HS-27A (cell line): ENCODE measurements around the gene TMEM117.
"Not testable (repeated sequence)": the region's sequence is repeated elsewhere in the genome, so short reads cannot be mapped to it uniquely, and the experiment has no call there.

Experiments used
- DNase-seq: peaks from one replicate; pipeline ENCODE4 v3.0.0-alpha.2; 2012; ENCODE audit warnings: low read depth, missing footprints

TMEM117 gene

DNA sequence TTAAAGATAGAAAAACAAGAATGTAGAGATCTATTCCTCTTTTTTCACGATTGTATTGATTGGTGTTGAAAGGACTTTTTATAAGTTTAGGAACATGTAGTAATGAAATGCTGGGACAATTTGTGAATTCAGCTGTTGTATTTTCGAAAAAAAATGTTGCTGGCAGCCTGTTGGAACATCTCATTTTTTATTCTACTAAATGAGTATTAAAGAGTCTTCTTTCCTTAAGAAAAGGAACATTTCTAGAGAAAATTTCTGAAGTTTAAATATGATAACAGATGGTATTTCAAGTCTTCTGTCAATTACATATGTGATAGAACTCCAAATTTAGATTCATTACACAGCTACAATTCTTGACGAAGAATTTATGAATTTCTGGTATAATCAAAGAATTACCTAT, 189.6 kb downstream of the TMEM117 start:
- no peak for DNase-seq

DNA sequence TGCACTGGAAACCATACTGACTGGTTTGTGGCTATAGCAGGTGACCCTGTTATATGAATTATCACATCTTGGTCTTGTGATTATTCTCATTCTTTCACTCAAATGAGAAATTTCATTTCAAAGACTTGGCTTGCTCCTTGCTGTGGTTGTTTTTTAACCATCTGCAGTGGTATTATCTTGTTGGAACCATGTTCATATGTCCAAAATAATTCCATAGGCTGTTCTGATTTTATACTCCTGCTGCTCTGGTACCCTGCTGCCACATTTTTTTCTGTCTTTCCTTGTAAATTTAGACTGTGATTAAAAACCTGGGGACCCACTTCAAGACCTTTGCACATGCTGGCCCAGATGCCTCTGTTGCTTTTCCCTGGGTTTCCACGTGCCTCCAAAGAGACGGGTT, 190.2 kb downstream of the TMEM117 start:
- DNase-seq = no peak

DNA sequence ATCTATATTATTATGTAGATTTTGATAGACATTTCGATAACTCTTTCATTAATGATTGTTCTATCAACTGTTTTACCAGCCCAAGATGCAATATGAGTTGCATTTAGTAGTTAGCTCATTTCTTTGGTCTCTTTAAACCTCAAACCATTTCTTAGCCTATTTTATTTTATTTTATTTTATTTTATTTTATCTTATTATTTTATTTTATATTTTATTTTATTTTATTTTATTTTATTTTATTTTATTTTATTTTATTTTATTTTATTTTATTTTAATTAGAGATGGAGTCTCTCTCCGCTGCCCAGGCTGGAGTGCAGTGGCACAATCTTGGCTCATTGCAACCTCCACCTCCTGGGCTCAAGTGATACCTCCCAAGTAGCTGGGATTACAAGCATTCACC, 191.0 kb downstream of the TMEM117 start:
- not testable (repeated sequence) for DNase-seq

DNA sequence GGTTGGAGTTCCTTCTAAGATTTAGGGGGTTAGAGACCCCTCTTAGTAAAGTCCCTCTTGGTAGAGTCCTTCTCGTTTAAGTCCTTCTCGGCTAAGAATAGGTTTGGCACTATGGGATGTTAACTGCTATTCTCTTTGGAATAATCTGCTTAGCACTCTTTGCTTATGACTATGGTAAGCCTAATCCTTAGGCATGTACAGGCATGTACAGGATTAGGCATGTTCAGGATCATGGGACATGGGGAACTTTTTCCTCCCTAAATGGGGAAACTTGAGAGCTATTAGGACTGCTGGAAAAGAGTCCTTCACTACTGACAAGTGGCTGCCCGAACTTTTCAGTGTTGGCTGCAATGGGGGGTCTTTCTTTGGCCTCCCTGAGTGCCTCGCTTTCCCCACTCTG, 193.3 kb downstream of the TMEM117 start:
- DNase-seq = no peak

DNA sequence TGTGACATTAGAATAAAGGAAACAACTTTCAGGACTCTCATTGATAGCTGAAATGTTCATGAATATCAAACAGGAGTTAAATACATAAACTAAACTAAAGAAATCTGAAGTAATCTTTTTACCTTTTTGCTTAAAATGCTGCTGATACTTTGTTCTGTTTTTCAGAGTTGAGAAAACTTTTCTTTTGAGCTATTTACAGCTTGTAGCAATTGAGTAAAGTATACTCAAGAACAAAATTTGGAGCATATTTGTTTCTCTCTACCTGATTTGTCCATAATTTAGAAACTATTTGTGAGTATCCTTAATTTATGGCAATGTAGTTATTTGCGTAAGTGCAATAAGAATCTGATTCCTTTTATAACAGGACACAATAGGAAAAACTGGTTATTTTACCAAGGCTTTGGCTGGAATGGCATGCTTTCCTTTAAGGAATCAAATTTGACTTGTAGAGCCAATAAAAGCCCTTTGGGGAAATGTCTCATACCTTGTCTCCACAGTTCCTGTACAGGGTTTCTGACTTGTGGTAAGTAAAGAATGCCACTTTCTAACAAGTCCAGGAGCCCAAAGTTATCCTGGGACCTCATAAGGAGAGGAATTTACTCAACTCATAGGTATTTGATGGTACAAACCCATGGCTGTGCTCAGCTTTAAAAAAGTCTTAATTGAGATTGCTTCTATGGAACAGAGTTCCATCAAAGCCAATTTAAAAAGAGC, 195.7 kb downstream of the TMEM117 start:
- DNase-seq = no peak

DNA sequence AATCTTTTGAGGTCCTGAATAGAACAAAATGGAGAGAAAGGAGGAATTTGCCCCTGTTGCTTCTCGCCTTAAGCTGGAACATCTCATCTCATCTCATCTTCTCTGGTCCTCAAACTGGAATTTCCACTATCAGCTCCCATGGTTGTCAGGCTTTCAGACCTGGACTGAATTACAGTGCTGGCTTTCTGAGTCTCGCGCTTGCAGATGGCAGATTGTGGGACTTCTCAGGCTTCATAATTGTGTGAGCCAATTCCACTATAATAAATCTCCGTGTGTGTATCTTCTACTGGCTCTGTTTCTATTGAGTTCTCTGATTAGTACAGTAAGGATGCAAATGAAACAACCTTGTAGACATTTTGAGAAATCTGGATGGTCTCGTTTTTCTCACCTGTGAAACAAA, 199.0 kb downstream of the TMEM117 start:
- DNase-seq = no peak

DNA sequence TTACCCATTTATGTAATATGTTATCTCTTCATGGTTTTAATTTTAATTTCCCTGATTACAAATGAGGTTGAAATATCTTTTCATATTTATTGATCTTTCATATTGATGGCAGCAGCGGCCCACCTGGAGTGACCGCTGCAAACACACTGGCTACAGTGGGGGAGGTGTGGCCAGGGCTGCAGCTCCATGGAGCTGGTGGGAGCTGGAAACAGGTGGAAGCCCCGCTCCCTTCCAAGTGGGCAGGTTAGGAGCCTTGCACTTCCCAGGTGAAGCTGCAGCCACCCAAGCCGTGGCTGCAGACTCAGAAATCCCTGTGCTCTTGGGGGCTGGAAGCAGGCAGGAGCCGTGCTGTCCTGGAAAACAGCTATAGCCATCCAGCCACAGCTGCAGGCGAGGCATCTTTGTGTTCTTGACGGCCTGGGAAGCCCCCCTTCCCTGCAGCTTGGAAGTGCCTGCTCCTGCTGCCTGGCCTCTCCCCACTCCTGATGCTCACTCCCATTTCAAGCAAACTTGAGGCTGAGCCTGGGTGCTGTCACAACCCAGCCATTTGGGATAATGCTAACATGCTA, 201.1 kb downstream of the TMEM117 start:
- DNase-seq = no peak

DNA sequence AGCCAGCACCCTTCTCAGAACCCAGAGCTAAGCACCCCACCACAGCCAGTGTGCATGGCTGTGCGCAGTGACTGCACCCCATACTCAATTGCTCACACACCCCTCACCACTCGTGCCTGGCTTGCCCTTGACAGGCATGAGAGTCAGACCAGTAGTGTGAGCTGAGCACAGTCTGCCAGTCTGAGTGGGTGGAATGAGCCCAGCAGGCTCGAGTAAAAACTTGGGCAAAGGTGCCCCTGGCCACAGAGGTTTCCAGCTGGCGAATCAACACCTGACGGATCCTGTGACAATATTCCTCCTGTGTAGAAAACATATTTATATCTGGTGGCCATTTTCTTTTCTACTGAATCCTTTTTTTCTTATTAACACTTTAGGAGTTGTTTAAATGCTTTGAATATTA, 202.5 kb downstream of the TMEM117 start:
- DNase-seq = no peak

DNA sequence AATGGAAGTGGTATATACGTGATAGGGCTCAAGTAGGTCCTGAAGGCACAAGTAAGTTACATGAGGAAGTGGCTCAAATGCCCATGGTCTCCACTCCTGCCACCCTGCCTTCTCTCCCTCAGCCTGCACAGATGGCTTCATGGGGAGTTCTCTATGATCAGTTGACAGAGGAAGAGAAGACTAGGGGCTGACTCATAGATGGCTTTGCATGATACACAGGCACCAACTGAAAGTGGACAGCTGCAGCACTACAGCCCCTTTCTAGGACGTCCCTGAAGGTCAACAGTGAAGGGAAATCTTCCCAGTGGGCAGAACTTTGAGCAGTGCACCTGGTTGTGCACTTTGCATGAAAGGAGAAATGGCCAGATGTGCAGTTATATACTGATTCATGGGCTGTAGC, 208.6 kb downstream of the TMEM117 start:
- DNase-seq = not testable (repeated sequence)

DNA sequence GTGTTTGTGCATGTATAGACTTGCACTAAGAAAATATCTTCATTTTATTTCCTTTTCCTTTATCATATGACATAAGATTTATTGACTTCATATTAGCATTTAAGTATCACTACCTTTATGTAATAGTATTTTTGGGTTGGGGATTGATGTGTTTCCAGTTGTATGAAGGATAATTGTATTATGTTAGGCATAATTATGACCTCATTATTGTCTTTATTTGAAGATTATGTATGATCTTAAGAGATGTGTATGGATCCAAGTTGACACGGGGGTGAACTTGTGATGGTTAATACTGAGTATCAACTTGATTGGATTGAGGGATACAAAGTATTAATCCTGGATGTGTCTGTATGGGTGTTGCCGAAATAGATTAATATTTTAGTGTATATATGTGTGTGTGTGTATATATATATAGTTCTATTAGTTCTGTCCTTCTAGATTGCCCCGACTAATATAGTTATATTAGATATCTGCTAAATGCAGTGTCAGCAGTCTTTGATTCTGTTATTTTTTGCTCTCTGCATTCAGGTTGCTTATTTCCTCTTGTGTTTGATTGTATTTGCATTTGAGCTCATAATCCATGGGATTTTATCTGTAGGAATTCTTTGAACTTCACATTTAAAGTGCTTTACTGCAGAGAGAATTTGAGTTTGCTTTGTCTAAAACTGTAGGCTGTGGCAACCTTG, 211.0 kb downstream of the TMEM117 start:
- DNase-seq = no peak

DNA sequence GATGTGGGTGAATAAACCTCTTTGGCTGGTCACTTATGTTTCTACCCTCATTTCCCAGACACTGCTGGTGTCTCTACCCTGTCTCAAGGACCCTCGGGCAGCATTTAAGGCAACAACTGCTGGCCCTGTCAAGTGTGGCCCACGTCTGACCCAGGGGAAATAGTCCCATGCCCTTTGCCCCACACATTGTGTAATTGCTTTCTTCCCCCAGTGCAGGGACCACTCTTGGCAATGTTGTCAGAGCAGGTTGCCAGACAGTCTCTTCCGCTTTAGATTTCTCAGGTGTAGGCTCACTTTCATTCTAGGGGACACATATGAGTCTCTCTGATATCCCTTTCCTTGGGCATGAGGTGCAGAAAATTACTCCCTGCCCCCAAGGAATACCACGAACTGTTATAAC, 216.7 kb downstream of the TMEM117 start:
- DNase-seq = no peak

DNA sequence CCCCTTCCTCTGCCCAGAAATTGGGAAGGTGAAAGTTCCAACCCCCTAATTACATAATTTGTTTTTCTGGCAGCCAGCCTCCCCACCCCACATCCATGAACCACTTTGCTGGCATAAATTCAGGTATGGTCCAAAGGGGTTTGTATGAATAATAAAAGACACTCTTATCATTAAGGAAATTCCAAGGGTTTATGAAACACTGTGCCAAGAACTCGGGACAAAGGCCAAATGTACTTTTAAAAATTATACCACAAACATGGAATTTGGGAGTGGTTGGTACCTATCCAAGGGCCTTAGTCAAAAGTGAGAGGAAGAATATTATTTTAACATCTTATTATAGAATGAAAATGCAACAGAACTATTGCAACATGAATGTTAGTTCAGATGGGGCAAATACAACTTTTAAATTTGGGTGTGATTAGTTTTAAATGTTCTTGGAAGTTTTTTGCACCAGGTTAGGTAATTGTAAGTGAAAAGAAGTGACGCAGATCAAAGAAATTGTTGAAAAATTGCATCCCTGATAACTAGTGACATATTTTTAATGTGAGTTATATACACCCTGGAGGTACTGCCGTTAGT, 217.8 kb downstream of the TMEM117 start:
- DNase-seq = peak; percentile 52

DNA sequence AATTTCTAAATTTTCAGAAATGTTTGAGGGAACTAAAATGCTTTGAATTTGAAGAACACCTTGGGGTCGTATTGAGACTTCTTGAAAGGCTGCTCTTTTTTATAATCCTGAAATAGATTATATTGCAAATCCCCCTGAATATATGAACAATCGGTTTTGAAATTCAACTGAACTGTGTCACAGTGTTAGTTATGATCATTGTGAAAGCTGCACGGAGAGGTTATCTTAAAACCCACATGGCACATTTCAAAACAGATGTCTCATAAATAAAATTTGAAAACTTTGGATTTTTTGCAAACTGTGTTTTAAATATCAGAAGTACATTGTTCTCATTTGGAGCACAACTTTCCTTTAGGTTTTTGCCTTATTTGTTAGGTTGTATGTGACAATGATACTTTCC, 218.4 kb downstream of the TMEM117 start:
- DNase-seq = no peak

DNA sequence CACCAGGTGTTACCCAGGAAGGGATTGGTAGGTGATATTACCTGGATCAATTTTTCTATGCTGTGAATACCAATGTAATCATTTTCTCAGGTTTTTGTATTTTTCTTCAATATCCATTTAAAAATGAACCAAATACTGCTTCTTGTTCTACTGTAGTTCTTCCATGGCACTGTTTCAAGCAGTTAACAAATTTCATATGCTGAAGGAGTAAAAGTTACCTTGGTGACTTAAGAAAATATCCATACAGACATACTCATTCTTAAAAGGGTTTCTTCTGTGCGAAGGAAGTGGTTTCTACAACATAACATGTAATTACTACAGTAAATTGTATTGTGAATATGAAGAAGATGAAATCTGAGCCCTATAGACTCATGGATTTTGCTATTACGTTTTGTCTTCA, 222.5 kb downstream of the TMEM117 start:
- no peak for DNase-seq

DNA sequence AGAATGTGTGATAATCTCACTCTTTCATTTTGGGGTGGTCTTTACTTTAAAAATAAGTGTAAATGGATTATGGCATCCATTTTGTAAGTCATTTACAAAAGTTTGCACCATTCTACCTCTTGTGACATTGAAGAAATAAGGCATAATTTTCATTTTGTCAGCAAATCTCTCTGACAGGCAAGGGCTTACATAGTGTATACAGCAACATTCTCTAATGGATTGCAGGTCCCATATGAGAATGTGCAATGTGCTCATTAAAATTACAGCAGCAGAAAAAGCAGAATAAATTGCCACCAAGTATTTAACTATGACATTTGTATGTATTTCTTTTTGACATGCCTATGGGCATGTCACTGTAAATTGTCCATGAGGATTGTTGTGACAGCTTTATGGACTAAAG, 223.6 kb downstream of the TMEM117 start:
- no peak for DNase-seq

DNA sequence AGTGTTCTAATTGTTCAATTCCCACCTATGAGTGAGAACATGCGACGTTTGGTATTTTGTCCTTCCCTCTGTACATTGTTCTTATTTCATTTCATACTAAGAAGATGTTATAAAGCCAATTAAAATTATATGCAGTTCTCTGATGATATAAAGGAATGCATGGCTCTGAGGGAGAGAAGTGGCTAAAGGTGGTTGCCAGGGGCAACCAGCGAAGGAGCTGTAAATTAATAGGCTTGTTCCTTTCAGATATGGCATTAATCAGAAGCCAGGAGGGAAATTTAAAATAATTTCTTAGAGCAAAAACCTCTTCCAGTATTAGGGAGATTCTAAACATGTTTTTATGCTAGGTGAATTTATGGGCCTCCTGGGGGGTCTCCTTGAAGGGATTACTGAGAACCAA, 227.8 kb downstream of the TMEM117 start:
- DNase-seq = no peak

DNA sequence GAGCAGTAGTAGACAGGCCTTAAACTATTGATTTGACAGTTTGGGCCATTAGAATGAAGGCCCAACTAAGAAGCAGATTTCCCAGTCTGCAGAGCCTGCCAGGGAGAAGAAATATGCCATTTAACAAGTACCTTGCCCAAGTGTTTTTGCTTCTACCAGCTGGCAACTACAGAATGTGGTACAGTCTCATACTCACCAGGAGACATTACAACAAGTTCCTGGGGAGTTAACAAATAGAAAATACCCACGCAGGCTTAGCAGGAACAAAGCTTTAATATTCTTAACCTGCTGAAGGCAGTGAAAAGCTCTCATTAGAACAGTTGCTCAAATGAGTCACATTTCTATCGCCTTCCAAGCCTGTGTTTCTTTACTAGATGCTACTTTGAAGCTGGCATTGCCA, 241.0 kb downstream of the TMEM117 start:
- no peak for DNase-seq

DNA sequence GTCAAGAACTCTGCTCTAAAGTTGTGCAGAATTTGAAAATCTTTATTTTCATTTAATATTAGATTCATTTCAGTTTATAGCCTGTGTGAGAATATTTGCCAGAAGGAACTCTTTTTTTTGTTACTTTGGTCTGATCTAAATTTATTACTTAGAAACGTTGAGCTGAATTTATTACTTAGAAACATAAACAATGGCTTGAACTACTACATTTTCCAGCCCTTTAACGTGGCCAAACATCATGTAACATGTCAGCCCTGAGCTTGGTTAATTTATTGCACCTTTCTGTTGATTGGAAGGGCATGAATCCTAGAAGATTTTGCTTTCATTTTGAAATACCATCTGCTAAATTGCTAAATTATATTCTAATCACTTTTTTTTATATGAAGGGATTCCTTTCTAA, 241.4 kb downstream of the TMEM117 start:
- DNase-seq = no peak

DNA sequence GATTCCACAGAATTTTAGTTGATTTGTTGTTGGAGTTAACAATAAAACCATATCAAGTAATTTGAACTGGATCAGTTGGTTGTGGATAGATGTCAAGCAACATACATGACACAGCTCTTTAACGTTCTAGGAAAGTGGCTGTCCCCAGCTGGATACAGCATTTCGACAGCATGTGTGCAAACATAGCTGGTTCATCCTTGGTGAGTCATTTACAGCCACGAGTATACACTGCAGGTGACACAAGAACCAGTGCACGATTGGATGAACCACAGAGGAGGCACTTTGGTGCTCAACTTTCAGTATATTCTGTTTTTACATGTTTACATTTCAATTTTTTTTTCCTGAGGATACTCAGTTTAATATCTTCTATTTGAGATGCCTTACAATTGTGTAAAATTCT, 242.4 kb downstream of the TMEM117 start:
- DNase-seq = no peak

DNA sequence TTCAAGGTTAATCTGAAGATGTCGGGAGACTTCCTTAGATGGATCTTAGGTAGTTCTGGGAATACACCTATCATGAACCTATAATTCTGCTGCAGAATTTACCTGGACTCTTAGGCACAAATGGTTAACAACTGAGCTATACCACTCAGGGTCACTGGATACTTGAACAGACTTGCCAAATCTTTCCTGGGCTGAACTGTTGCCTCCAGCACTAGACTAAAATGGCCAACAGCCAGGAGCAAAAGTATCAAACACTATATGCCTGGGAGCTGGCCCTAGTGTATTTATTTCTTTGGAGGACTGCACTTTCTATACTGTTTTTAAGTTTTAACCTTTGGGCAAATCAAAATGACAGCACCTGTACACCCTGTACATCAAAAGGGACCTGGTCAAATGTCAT, 252.8 kb downstream of the TMEM117 start:
- no peak for DNase-seq

DNA sequence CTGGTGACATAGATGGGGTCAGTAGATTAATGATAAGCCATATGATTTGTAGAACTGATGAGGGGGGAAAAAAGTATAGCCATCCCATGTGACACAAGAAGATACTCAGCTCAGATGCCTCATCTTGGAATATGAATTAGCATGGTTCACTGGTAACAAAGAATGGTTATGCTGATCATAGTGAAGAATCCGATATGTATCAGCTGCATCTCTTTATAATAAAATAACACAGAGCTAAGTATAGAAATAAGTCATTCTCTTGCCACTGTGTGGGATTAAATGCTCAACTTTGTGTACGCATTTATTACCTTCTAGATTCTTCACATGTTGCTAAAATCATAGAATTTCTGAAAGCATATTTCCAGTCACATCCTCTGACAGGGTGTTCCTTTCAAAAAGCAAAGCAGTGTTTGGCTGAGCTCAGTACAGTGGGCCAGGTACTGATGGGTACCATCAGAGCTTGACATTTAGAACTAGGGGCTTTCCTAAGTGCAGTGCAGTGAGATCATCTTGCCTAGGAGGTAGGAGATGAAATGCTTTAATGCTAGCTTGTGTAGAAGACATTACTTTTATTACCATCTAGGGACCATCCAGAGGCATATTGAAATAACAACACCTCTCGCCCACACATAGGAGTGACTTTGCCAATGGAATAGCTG, 256.2 kb downstream of the TMEM117 start:
- no peak for DNase-seq

DNA sequence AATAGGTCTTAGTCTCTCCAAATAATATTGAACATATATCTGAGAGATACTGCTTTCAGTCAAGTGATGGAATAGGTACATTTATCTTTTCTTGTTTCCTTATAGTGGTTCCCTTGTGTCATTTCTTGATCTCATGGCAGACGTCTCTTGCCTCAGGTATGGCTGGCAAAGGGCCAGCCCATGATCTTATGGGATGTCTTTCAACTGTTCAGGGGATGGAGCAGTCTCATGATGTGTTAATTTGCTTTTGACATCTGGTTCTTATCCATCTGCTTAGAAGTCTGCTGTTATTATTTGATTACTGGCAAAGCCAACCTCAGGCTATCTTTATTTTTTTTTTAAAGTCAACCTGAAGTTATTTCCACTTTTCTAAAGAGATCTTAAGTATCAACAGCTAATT, 262.9 kb downstream of the TMEM117 start:
- DNase-seq = no peak

DNA sequence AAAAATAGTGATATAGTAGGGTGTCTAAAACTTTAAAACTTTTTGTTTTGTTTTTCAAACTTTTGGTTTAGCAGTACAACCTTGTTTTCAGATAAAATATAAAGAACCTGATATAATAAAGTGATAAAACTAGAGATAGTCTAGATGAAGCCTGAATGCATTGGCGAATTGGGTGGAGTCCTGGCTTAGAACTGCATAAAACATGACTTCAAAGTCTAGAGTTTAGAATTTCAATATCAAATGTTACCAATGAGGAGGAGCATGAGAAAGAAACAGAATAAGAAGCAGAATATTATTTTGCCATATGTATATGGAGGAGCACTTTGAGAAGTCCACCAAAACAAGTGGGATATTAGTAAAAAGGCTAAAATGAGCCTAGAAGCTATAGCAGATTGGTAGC, 263.6 kb downstream of the TMEM117 start:
- DNase-seq = no peak
